Measurements from ENCODE around the gene ALKBH7. TPM values are rescaled to one million over a fixed set of nuclear protein-coding genes. Genes with fewer than 3 reads are reported as not detected.

ALKBH7 gene
- total and polyA plus RNA-seq, 2 of the 13 experiments (the other 11 are each of a cell fraction or from before 2014, with no cell fraction given): 29.6 to 45.9 TPM

- TF ChIP-seq, protein P1, sequence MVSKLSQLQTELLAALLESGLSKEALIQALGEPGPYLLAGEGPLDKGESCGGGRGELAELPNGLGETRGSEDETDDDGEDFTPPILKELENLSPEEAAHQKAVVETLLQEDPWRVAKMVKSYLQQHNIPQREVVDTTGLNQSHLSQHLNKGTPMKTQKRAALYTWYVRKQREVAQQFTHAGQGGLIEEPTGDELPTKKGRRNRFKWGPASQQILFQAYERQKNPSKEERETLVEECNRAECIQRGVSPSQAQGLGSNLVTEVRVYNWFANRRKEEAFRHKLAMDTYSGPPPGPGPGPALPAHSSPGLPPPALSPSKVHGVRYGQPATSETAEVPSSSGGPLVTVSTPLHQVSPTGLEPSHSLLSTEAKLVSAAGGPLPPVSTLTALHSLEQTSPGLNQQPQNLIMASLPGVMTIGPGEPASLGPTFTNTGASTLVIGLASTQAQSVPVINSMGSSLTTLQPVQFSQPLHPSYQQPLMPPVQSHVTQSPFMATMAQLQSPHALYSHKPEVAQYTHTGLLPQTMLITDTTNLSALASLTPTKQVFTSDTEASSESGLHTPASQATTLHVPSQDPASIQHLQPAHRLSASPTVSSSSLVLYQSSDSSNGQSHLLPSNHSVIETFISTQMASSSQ (IDR thresholded peaks at IDR 0.05; ENCODE audit: low read depth): no peak
- TF ChIP-seq, protein P1 (CRISPR knock-in tag; IDR thresholded peaks at IDR 0.05; ENCODE audit: borderline replicate concordance): peak; percentile 57; the same call in 1 of the 2 replicates
- TF ChIP-seq ESRRA (CRISPR knock-in tag; IDR thresholded peaks at IDR 0.05; ENCODE audit: low read depth) (no peak), MED1 (CRISPR knock-in tag; IDR thresholded peaks at IDR 0.05) (no peak; the same call in 1 of the 2 replicates), ZNF530 (CRISPR knock-in tag; IDR thresholded peaks at IDR 0.05; ENCODE audit: low read depth) (no peak), TCF12 (IDR thresholded peaks at IDR 0.05) (no peak), TCF12 (CRISPR knock-in tag; IDR thresholded peaks at IDR 0.05) (no peak), U2AF2 (IDR thresholded peaks at IDR 0.05; ENCODE audit: low read depth, low read length) (peak; percentile 60; the same call in 1 of the 2 replicates), JARID2 (CRISPR knock-in tag; IDR thresholded peaks at IDR 0.05; ENCODE audit: insufficient replicate concordance) (no peak), YEATS2 (CRISPR knock-in tag; IDR thresholded peaks at IDR 0.05; ENCODE audit: borderline replicate concordance) (peak; percentile 70; the same call in 1 of the 2 replicates), MEIS2 (CRISPR knock-in tag; IDR thresholded peaks at IDR 0.05) (0 out of 2 replicates have a peak, but pooled peaks have one; percentile 11), ZNF251 (CRISPR knock-in tag; IDR thresholded peaks at IDR 0.05) (no peak), ARNT2 (CRISPR knock-in tag; IDR thresholded peaks at IDR 0.05; ENCODE audit: low read depth) (no peak), UBTF (CRISPR knock-in tag; IDR thresholded peaks at IDR 0.05) (0 out of 2 replicates have a peak, but pooled peaks have one; percentile 14), ZNF510 (CRISPR knock-in tag; IDR thresholded peaks at IDR 0.05; ENCODE audit: low read depth) (0 out of 2 replicates have a peak, but pooled peaks have one; percentile 49), ZNF556 (CRISPR knock-in tag; IDR thresholded peaks at IDR 0.05; ENCODE audit: borderline replicate concordance) (peak; percentile 43; the same call in 1 of the 2 replicates), ZNF557 (CRISPR knock-in tag; IDR thresholded peaks at IDR 0.05) (no peak), MTF2 (CRISPR knock-in tag; IDR thresholded peaks at IDR 0.05; ENCODE audit: borderline replicate concordance) (peak; percentile 77; the same call in 1 of the 2 replicates), RAD21 (CRISPR knock-in tag; IDR thresholded peaks at IDR 0.05) (peak; percentile 63; the same call in 1 of the 2 replicates), GATAD1 (CRISPR knock-in tag; IDR thresholded peaks at IDR 0.05) (peak; percentile 92)
- TF ChIP-seq, protein P2, sequence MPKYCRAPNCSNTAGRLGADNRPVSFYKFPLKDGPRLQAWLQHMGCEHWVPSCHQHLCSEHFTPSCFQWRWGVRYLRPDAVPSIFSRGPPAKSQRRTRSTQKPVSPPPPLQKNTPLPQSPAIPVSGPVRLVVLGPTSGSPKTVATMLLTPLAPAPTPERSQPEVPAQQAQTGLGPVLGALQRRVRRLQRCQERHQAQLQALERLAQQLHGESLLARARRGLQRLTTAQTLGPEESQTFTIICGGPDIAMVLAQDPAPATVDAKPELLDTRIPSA (CRISPR knock-in tag; IDR thresholded peaks at IDR 0.05; ENCODE audit: borderline replicate concordance): 0 out of 2 replicates have a peak, but pooled peaks have one; percentile 21
Observed at GRCh38 chr19:6393074-6393982, 20.7 kb downstream of the ALKBH7 start, which contains the start of gene GTF2F1 (continued).
